Measurements from ENCODE around the gene DNMBP. TPM values are rescaled to one million over a fixed set of nuclear protein-coding genes. Genes with fewer than 3 reads are reported as not detected.

Gene DNMBP
- total and polyA plus RNA-seq, 2 of the 8 experiments (the other 6 are each of a cell fraction or from before 2014, with no cell fraction given), result 19.1 to 26.4 TPM

- ChIA-PET POLR2A (ENCODE audit: partially characterized antibody) (no interaction called here), CTCF (ENCODE audit: partially characterized antibody) (interaction anchor here (0.9 to 1.2 kb wide), 2 partner anchors 16 to 40 kb away, joined by 3 to 4 read pairs; no protein-coding TSS in a partner anchor)
- Histone ChIP-seq H3K9me3 (ENCODE audit: insufficient read depth in 2 of 2, low read depth in 1 of 2, low read length in 1 of 2) (peaks cover 2 to 3% of the 10 kb centered on the region in 2 experiments; a peak in 2 of 4 replicates), H2AFZ (ENCODE audit: low read length) (no peak overlapping the region), H2BK5ac (ENCODE audit: low read depth, low read length) (no peak overlapping the region), H3K23me2 (ENCODE audit: low read depth, low read length) (no peaks in the 10 kb centered on the region), H2BK20ac (ENCODE audit: low read length) (no peak overlapping the region), H3K4me1 (replicated peaks in 1 of 4; ENCODE audit: control insufficient read depth in 3 of 4, insufficient read depth in 4 of 4, low read length in 3 of 4) (no peaks in the 10 kb centered on the region), H3K27ac (ENCODE audit: low read depth, low read length) (no peak overlapping the region), H3K23ac (ENCODE audit: insufficient read length) (no peak overlapping the region), H3K36me3 (ENCODE audit: control insufficient read depth in 2 of 4, insufficient read depth in 4 of 4, low read length in 3 of 4) (no peaks in the 10 kb centered on the region), H3K56ac (replicated peaks; ENCODE audit: insufficient read length, low read depth, low read length) (no peak overlapping the region), H4K5ac (ENCODE audit: insufficient read length, low read depth, low read length) (no peak overlapping the region), H4K8ac (ENCODE audit: extremely low read depth, insufficient read depth, low read length) (no peak overlapping the region), H4K91ac (replicated peaks; ENCODE audit: insufficient read length, low read length) (no peak overlapping the region), H2BK15ac (ENCODE audit: low read length) (no peak overlapping the region), H3K9ac (replicated peaks in 1 of 4; ENCODE audit: extremely low read depth in 1 of 4, low read depth in 3 of 4, low read length in 3 of 4) (no peak overlapping the region), H3K79me1 (ENCODE audit: low read depth, low read length) (no peaks in the 10 kb centered on the region), H2BK12ac (ENCODE audit: low read depth, low read length) (no peak overlapping the region), H3K4me2 (ENCODE audit: insufficient read depth in 1 of 2, low read depth in 2 of 2, low read length in 2 of 2) (no peak overlapping the region), H3K79me2 (ENCODE audit: control insufficient read depth in 1 of 2, insufficient read depth in 2 of 2, low read length in 2 of 2) (no peaks in the 10 kb centered on the region), H3K4me3 (ENCODE audit: extremely low read depth in 1 of 4, insufficient read depth in 2 of 4, low read depth in 3 of 4, low read length in 4 of 4) (no peak overlapping the region), H3K14ac (ENCODE audit: insufficient read length) (no peak overlapping the region), H2BK120ac (replicated peaks; ENCODE audit: low read depth, low read length) (no peak overlapping the region), H4K20me1 (replicated peaks in 1 of 2; ENCODE audit: control insufficient read depth in 1 of 2, insufficient read depth in 2 of 2, low read length in 2 of 2) (no peaks in the 10 kb centered on the region), H2AK5ac (ENCODE audit: low read depth, low read length) (no peak overlapping the region), H3K27me3 (replicated peaks in 1 of 4; ENCODE audit: control insufficient read depth in 3 of 4, extremely low read depth in 1 of 4, insufficient read depth in 3 of 4, low read length in 3 of 4) (no peaks in the 10 kb centered on the region), H3K18ac (ENCODE audit: extremely low read depth, low read length) (no peak overlapping the region), H3K4ac (replicated peaks; ENCODE audit: insufficient read length, low read depth, low read length) (no peak overlapping the region)
- WGBS, 2 experiments (ENCODE audit: extremely low coverage in 1 of 2, insufficient coverage in 1 of 2, insufficient read length in 1 of 2, insufficient replicate concordance in 2 of 2, low coverage in 1 of 2, low lambda C conversion rate in 2 of 2, missing lambda C conversion rate in 1 of 2), result 81% methylated on average over 1 of the region's 1 CpG; no CpG with 5 or more reads in 1 of the 2 experiments
- no peak for DNase-seq (ENCODE audit: low read depth in 1 of 2, low spot score in 2 of 2)
- no peak for FAIRE-seq
- TF ChIP-seq TAF7 (optimal IDR thresholded peaks at IDR 0.05; ENCODE audit: borderline replicate concordance, low read depth, low read length), result no peak
- no peak for TF ChIP-seq SRF (IDR thresholded peaks at IDR 0.05; ENCODE audit: low read depth, low read length)
- no peak for TF ChIP-seq RXRA (IDR thresholded peaks at IDR 0.05; ENCODE audit: insufficient read depth, low read depth, low read length)
- TF ChIP-seq HDAC6 (IDR thresholded peaks at IDR 0.05; ENCODE audit: low read depth, low read length), result no peak
- TF ChIP-seq SIRT6 (IDR thresholded peaks at IDR 0.05; ENCODE audit: low read length), result no peak
- TF ChIP-seq TAF1 (IDR thresholded peaks at IDR 0.05; ENCODE audit: low read depth, low read length), result no peak
- no peak for TF ChIP-seq SIN3A (conservative IDR thresholded peaks at IDR 0.05 in 1 of 2, IDR thresholded peaks at IDR 0.05 in 1 of 2; ENCODE audit: low read depth in 1 of 2, low read length in 2 of 2)
These were observed 48.2 kb upstream of the DNMBP start for GRCh38 chr10:100057948-100058347.

Measured in H1 (cell line).